ENCODE measurements around the gene RAB37. TPM values are rescaled to one million over a fixed set of nuclear protein-coding genes. Genes with fewer than 3 reads are reported as not detected.
A peak's percentile ranks its signal among the peaks of the same experiment; 100 is the strongest.

The RAB37 gene
- total and polyA plus RNA-seq, 2 of the 13 experiments (the other 11 are each of a cell fraction or from before 2014, with no cell fraction given), result 0.91 to 3.7 TPM

DNA sequence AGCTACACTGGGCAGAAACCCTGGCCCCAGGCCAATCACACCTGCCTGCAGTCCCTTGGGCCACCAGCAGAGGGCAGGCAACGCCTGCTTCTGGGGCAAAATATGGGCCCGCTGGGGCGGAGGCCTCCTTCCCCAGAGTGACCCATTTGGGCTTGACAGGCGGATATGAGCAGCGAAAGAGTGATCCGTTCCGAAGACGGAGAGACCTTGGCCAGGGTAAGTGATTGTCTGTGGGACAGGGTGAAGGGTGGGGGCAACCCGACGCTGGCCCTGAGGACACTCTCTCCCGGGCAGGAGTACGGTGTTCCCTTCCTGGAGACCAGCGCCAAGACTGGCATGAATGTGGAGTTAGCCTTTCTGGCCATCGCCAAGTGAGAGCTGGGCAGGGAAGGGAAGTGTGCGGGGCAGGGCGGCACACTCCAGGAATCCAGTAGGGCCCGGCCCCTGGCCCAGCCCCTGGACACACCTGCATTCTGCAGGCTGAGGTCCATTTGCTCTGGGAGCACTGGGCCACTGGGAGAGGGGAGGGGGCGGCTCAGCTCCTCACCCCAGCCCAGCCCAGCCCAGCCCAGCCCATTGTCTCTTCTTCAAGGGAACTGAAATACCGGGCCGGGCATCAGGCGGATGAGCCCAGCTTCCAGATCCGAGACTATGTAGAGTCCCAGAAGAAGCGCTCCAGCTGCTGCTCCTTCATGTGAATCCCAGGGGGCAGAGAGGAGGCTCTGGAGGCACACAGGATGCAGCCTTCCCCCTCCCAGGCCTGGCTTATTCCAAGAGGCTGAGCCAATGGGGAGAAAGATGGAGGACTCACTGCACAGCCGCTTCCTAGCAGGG is 7.9 kb downstream of the RAB37 start (continued):
- TF ChIP-seq, protein P1, sequence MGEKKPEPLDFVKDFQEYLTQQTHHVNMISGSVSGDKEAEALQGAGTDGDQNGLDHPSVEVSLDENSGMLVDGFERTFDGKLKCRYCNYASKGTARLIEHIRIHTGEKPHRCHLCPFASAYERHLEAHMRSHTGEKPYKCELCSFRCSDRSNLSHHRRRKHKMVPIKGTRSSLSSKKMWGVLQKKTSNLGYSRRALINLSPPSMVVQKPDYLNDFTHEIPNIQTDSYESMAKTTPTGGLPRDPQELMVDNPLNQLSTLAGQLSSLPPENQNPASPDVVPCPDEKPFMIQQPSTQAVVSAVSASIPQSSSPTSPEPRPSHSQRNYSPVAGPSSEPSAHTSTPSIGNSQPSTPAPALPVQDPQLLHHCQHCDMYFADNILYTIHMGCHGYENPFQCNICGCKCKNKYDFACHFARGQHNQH (CRISPR knock-in tag; IDR thresholded peaks at IDR 0.05), result peak; percentile 80
- TF ChIP-seq ZNF737 (CRISPR knock-in tag; IDR thresholded peaks at IDR 0.05; ENCODE audit: borderline replicate concordance), result no peak
- TF ChIP-seq ZNF335 (CRISPR knock-in tag; IDR thresholded peaks at IDR 0.05), result peak; percentile 73; the same call in 1 of the 2 replicates
- TF ChIP-seq ZNF333 (CRISPR knock-in tag; IDR thresholded peaks at IDR 0.05; ENCODE audit: borderline replicate concordance), result 0 out of 2 replicates have a peak, but pooled peaks have one; percentile 75
- peak; percentile 10; the same call in 1 of the 2 replicates for TF ChIP-seq ZNF292 (CRISPR knock-in tag; IDR thresholded peaks at IDR 0.05; ENCODE audit: borderline replicate concordance, low read depth)
- TF ChIP-seq, protein P2, sequence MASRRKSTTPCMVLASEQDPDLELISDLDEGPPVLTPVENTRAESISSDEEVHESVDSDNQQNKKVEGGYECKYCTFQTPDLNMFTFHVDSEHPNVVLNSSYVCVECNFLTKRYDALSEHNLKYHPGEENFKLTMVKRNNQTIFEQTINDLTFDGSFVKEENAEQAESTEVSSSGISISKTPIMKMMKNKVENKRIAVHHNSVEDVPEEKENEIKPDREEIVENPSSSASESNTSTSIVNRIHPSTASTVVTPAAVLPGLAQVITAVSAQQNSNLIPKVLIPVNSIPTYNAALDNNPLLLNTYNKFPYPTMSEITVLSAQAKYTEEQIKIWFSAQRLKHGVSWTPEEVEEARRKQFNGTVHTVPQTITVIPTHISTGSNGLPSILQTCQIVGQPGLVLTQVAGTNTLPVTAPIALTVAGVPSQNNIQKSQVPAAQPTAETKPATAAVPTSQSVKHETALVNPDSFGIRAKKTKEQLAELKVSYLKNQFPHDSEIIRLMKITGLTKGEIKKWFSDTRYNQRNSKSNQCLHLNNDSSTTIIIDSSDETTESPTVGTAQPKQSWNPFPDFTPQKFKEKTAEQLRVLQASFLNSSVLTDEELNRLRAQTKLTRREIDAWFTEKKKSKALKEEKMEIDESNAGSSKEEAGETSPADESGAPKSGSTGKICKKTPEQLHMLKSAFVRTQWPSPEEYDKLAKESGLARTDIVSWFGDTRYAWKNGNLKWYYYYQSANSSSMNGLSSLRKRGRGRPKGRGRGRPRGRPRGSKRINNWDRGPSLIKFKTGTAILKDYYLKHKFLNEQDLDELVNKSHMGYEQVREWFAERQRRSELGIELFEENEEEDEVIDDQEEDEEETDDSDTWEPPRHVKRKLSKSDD (CRISPR knock-in tag; IDR thresholded peaks at IDR 0.05; ENCODE audit: low read depth), result peak; percentile 46; the same call in 1 of the 2 replicates
- TF ChIP-seq ZNF317 (CRISPR knock-in tag; IDR thresholded peaks at IDR 0.05), result 0 out of 2 replicates have a peak, but pooled peaks have one; percentile 10
- peak; percentile 46; the same call in 1 of the 2 replicates for TF ChIP-seq SMAD1 (CRISPR knock-in tag; IDR thresholded peaks at IDR 0.05; ENCODE audit: borderline replicate concordance, low read depth)
- TF ChIP-seq TEAD3 (CRISPR knock-in tag; optimal IDR thresholded peaks at IDR 0.05; ENCODE audit: borderline replicate concordance), result peak; percentile 71
- no peak for TF ChIP-seq MAFG (CRISPR knock-in tag; IDR thresholded peaks at IDR 0.05)
- peak; percentile 35 for TF ChIP-seq PTBP1 (IDR thresholded peaks at IDR 0.05; ENCODE audit: low read depth, low read length, poor library complexity, severe bottlenecking)
- no peak for TF ChIP-seq FOSL1 (CRISPR knock-in tag; IDR thresholded peaks at IDR 0.05; ENCODE audit: borderline replicate concordance)
- no peak for TF ChIP-seq HNRNPK (IDR thresholded peaks at IDR 0.05; ENCODE audit: low read depth, low read length, poor library complexity, severe bottlenecking)
- 0 out of 2 replicates have a peak, but pooled peaks have one; percentile 85 for TF ChIP-seq NFATC3 (CRISPR knock-in tag; IDR thresholded peaks at IDR 0.05)
- peak; percentile 64; the same call in 1 of the 2 replicates for TF ChIP-seq CCDC6 (CRISPR knock-in tag; IDR thresholded peaks at IDR 0.05)
- TF ChIP-seq, protein P3, sequence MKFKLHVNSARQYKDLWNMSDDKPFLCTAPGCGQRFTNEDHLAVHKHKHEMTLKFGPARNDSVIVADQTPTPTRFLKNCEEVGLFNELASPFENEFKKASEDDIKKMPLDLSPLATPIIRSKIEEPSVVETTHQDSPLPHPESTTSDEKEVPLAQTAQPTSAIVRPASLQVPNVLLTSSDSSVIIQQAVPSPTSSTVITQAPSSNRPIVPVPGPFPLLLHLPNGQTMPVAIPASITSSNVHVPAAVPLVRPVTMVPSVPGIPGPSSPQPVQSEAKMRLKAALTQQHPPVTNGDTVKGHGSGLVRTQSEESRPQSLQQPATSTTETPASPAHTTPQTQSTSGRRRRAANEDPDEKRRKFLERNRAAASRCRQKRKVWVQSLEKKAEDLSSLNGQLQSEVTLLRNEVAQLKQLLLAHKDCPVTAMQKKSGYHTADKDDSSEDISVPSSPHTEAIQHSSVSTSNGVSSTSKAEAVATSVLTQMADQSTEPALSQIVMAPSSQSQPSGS (CRISPR knock-in tag; IDR thresholded peaks at IDR 0.05), result peak; percentile 34; the same call in 1 of the 2 replicates
- TF ChIP-seq ZNF674 (CRISPR knock-in tag; IDR thresholded peaks at IDR 0.05; ENCODE audit: low read depth), result no peak
- TF ChIP-seq SAFB2 (CRISPR knock-in tag; IDR thresholded peaks at IDR 0.05; ENCODE audit: borderline replicate concordance, low read depth), result 0 out of 2 replicates have a peak, but pooled peaks have one; percentile 63
- 0 out of 2 replicates have a peak, but pooled peaks have one; percentile 21 for TF ChIP-seq MED13 (CRISPR knock-in tag; IDR thresholded peaks at IDR 0.05)
- TF ChIP-seq, protein P4, sequence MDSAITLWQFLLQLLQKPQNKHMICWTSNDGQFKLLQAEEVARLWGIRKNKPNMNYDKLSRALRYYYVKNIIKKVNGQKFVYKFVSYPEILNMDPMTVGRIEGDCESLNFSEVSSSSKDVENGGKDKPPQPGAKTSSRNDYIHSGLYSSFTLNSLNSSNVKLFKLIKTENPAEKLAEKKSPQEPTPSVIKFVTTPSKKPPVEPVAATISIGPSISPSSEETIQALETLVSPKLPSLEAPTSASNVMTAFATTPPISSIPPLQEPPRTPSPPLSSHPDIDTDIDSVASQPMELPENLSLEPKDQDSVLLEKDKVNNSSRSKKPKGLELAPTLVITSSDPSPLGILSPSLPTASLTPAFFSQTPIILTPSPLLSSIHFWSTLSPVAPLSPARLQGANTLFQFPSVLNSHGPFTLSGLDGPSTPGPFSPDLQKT (CRISPR knock-in tag; IDR thresholded peaks at IDR 0.05; ENCODE audit: borderline replicate concordance), result no peak
- 0 out of 2 replicates have a peak, but pooled peaks have one; percentile 65 for TF ChIP-seq ZNF44 (CRISPR knock-in tag; IDR thresholded peaks at IDR 0.05)
- TF ChIP-seq ZNF75D (CRISPR knock-in tag; IDR thresholded peaks at IDR 0.05; ENCODE audit: borderline replicate concordance), result no peak

Data from HepG2 (cell line).